GM23248 (cell line): ENCODE data around the gene PITPNM2. TPM values are rescaled to one million over a fixed set of nuclear protein-coding genes. Genes with fewer than 3 reads are reported as not detected.

Source experiments
- DNase-seq: peaks from one replicate; pipeline ENCODE4 v3.0.0-alpha.2; 2015
- H2AFZ ChIP-seq: fragments of 200-600 bp; sonication (generic); 2 replicates; pipeline ENCODE4 v1.6.1; 2016; ENCODE audit warnings: antibody characterized with exemption
- H3F3A ChIP-seq: fragments of 200-600 bp; sonication (generic); 2 replicates; pipeline ENCODE4 v1.6.1; 2016; ENCODE audit warnings: mild to moderate bottlenecking, antibody characterized with exemption, mixed run types; ENCODE audit not compliant: insufficient read depth
- H3K27ac ChIP-seq: fragments of 200-600 bp; sonication (generic); 2 replicates; pipeline ENCODE4 v1.5.1; 2016; ENCODE audit warnings: mild to moderate bottlenecking
- H3K27me3 ChIP-seq: fragments of 200-600 bp; sonication (generic); replicated peaks from 2 replicates; pipeline ENCODE4 v1.6.1; 2016; ENCODE audit warnings: mild to moderate bottlenecking; ENCODE audit not compliant: insufficient read depth
- H3K36me3 ChIP-seq: fragments of 200-600 bp; sonication (generic); 2 replicates; pipeline ENCODE4 v1.6.1; 2016; ENCODE audit warnings: low read depth, mild to moderate bottlenecking
- H3K4me1 ChIP-seq: fragments of 200-600 bp; sonication (generic); 2 replicates; pipeline ENCODE4 v1.6.1; 2016; ENCODE audit warnings: mild to moderate bottlenecking; ENCODE audit not compliant: insufficient read depth
- H3K4me2 ChIP-seq: fragments of 200-600 bp; sonication (generic); one replicate; pipeline ENCODE4 v1.6.1; 2016; ENCODE audit warnings: mild to moderate bottlenecking; ENCODE audit not compliant: unreplicated experiment
- H3K4me3 ChIP-seq: fragments of 200-600 bp; sonication (generic); 2 replicates; pipeline ENCODE4 v1.5.1; 2016; ENCODE audit warnings: mild to moderate bottlenecking
- H3K79me2 ChIP-seq: fragments of 200-600 bp; sonication (generic); 2 replicates; pipeline ENCODE4 v1.6.1; 2016; ENCODE audit warnings: mild to moderate bottlenecking; ENCODE audit not compliant: insufficient read depth
- H3K9ac ChIP-seq: fragments of 200-600 bp; sonication (generic); 2 replicates; pipeline ENCODE4 v1.6.1; 2016; ENCODE audit warnings: mild to moderate bottlenecking
- H3K9me2 ChIP-seq: fragments of 200-600 bp; sonication (generic); 2 replicates; pipeline ENCODE4 v1.6.1; 2016; ENCODE audit warnings: mixed run types, mild to moderate bottlenecking, moderate library complexity; ENCODE audit not compliant: insufficient read depth
- H3K9me3 ChIP-seq: fragments of 200-600 bp; sonication (generic); one replicate; pipeline ENCODE4 v1.6.1; 2017; ENCODE audit warnings: low read depth
- H4K20me1 ChIP-seq: fragments of 200-600 bp; sonication (generic); 2 replicates; pipeline ENCODE4 v1.6.0; 2016; ENCODE audit not compliant: insufficient read depth
- EZH2 ChIP-seq: fragments of 200-600 bp; sonication (generic); IDR thresholded peaks from 2 replicates; pipeline ENCODE4 v1.6.1; 2018; ENCODE audit warnings: antibody characterized with exemption, mild to moderate bottlenecking; ENCODE audit not compliant: insufficient read depth, poor library complexity, severe bottlenecking
- EZH2phosphoT487 ChIP-seq: fragments of 200-600 bp; sonication (generic); IDR thresholded peaks from 2 replicates; pipeline ENCODE4 v1.6.1; 2018; ENCODE audit warnings: antibody characterized with exemption, moderate library complexity, mild to moderate bottlenecking, low read depth; ENCODE audit not compliant: insufficient read depth
- WGBS, 2 experiments: methylation state at CpG; one replicate each; pipeline ENCODE4 v1.1.6; 2015 to 2017; ENCODE audit warnings: low lambda C conversion rate in 2 of 2, low coverage in 1 of 2; ENCODE audit errors: missing lambda C conversion rate in 2 of 2; 5-methylcytosine and 5-hydroxymethylcytosine counted together
- in situ Hi-C: fragments of 300-500 bp; cut with MboI; formaldehyde crosslinking; loops from 2 replicates; pipeline ENCODE4 v1.15.0; 2020
- polyA plus RNA-seq: library from polyadenylated mRNA; unstranded; fragments of >200 nt; fragmentation: Nextera tagmentation; extraction: Ambion mirVana; gene quantifications from 2 replicates; pipeline ENCODE4 v1.2.1, GENCODE V29; 2016
- total RNA-seq: library from RNA; depleted of rRNA; stranded (reverse); fragments of >200 nt; shearing (Covaris generic); gene quantifications from 2 replicates; pipeline ENCODE4 v1.2.3, GENCODE V29; 2014

Gene PITPNM2
- total and polyA plus RNA-seq, 2 experiments from 2014 or later, result 0.63 to 2.1 TPM

GRCh38 chr12:123153906-123154305 is 3.0 kb upstream of the PITPNM2 start:
- no peaks in the 10 kb centered on the region for H3K9me2 ChIP-seq
- in situ Hi-C loops, result no loop called here
- no peaks in the 10 kb centered on the region for H3K4me1 ChIP-seq
- H3K9ac ChIP-seq, result no peak overlapping the region
- H3K4me3 ChIP-seq, result no peak overlapping the region
- DNase-seq, result no peak
- H3K27me3 ChIP-seq, result no peaks in the 10 kb centered on the region
- TF ChIP-seq EZH2, result no peak
- no peak for TF ChIP-seq EZH2phosphoT487
- H3K79me2 ChIP-seq, result no peaks in the 10 kb centered on the region
- H3K4me2 ChIP-seq, result no peak overlapping the region
- no peak overlapping the region for H2AFZ ChIP-seq
- no peak overlapping the region for H3K27ac ChIP-seq
- H4K20me1 ChIP-seq, result no peaks in the 10 kb centered on the region
- peaks cover 6% of the 10 kb centered on the region for H3F3A ChIP-seq
- WGBS, 2 experiments, result 64 to 65% methylated on average over 2 of the region's 2 CpGs
- 0 out of 2 replicates have a peak, but pooled peaks cover 4% of the 10 kb centered on the region for H3K36me3 ChIP-seq
- no peaks in the 10 kb centered on the region for H3K9me3 ChIP-seq

GRCh38 chr12:123152833-123153232 is 1.9 kb upstream of the PITPNM2 start:
- Histone ChIP-seq H3K27ac (no peak overlapping the region), H2AFZ (no peak overlapping the region), H3K9me2 (no peaks in the 10 kb centered on the region), H3K27me3 (no peaks in the 10 kb centered on the region), H3K9me3 (no peaks in the 10 kb centered on the region), H3K4me1 (no peaks in the 10 kb centered on the region), H3K79me2 (0 out of 2 replicates have a peak, but pooled peaks cover under 1% of the 10 kb centered on the region), H4K20me1 (no peaks in the 10 kb centered on the region), H3K4me2 (no peak overlapping the region), H3K4me3 (no peak overlapping the region), H3K36me3 (0 out of 2 replicates have a peak, but pooled peaks cover 4% of the 10 kb centered on the region), H3F3A (peaks cover 8% of the 10 kb centered on the region), H3K9ac (no peak overlapping the region)
- TF ChIP-seq EZH2phosphoT487 (no peak), EZH2 (no peak)
- DNase-seq, result no peak
- 91 to 97% methylated on average over 3 of the region's 3 CpGs for WGBS, 2 experiments
- in situ Hi-C loops, result no loop called here

DNA sequence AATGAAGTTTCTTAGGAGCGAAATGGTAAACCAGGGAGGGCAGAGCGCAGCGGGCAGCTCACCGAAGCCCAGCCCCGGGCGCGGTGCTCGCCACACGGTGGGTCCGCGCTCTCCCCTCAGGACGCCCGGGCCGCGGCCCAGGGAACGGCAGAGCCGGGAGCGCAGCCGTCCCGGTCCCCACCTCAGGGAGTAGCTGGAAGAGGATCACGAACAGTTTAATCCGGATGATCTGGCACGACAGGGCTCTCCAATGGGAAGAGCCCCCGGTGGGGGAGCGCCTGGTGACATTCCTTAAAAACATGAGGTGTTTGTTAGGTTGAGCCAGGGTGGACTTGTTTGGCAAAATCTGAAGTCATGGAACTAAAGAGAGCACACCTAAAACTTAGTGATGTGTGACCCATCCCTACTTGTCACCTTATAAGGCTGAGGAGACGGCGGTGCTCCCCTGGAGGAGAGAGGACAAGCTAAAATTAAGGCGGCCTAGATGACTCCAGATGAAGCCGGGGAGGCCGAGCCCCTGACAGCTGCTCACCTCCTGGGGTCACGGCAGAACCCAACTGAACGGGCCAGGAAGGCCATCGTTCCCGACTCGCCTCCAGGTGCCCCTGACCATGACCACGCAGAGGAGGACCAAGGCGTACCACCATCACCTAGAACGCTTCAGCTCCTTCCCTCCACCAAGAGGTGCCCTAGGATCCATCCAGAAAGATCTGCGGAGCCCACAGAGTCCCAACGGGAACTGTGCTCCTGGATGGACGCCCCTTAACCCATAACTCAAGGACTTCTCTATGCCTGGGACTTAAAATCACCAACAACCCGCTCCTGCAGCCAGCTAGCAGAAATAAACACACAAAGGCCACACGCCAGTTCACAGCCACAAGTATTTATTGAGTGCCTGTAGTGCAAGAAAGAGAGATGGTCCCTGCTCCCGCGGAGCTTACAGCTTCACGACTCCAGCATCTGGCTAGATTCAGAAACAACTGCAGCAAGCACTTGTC is 866 bp upstream of the PITPNM2 start:
- no peaks in the 10 kb centered on the region for H3K4me1 ChIP-seq
- 0 out of 2 replicates have a peak, but pooled peaks cover 4% of the 10 kb centered on the region for H3K36me3 ChIP-seq
- 0 out of 2 replicates have a peak, but pooled peaks cover 9% of the 10 kb centered on the region for H3K79me2 ChIP-seq
- H3K4me2 ChIP-seq, result peak overlapping the region; percentile 80
- no peaks in the 10 kb centered on the region for H3K9me3 ChIP-seq
- no peaks in the 10 kb centered on the region for H3K27me3 ChIP-seq
- H4K20me1 ChIP-seq, result no peaks in the 10 kb centered on the region
- H3K27ac ChIP-seq, result no peak overlapping the region
- WGBS, 2 experiments, result 44% methylated on average over 45 to 46 of the region's 46 CpGs
- in situ Hi-C loops, result no loop called here
- no peaks in the 10 kb centered on the region for H3K9me2 ChIP-seq
- H3K9ac ChIP-seq, result peak overlapping the region; percentile 76
- peak overlapping the region; percentile 76 for H3K4me3 ChIP-seq
- no peak for DNase-seq
- peaks cover 8% of the 10 kb centered on the region for H3F3A ChIP-seq
- H2AFZ ChIP-seq, result peak overlapping the region; percentile 85
- TF ChIP-seq EZH2, result no peak
- no peak for TF ChIP-seq EZH2phosphoT487

DNA sequence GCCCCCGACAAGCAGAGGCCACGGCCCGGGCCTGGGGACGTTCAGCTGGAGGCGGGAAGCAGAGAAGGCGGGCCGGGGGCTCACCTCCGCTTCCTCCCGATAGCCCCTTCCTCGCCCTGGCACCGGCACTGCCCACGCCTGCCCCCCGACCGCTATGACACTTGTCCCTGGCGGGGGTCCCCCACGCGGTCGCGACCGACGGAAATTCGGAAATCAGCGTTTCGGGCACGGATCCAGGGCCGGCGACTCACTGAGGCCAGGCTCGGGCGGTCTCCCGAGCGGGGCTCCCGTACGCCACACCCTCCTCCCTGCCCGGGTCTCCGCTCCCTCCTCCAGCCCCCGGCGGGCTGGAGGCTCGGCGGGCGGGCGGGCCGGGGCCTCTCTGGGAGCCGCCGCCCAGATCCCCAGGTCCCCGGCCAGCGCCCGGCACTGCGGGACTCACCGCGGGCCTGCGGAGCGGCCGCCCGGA is 581 bp downstream of the PITPNM2 start:
- Histone ChIP-seq H3K4me1 (no peaks in the 10 kb centered on the region), H3K27me3 (no peaks in the 10 kb centered on the region), H4K20me1 (no peaks in the 10 kb centered on the region), H3K9me2 (no peaks in the 10 kb centered on the region), H3K36me3 (0 out of 2 replicates have a peak, but pooled peaks cover 4% of the 10 kb centered on the region), H3K9me3 (no peaks in the 10 kb centered on the region), H3F3A (peaks cover 8% of the 10 kb centered on the region), H3K4me2 (peak overlapping the region; percentile 65), H3K4me3 (peak overlapping the region; percentile 67), H3K79me2 (0 out of 2 replicates have a peak, but pooled peaks cover 20% of the 10 kb centered on the region), H3K27ac (no peak overlapping the region), H2AFZ (peak overlapping the region; percentile 61), H3K9ac (peak overlapping the region; percentile 65)
- TF ChIP-seq EZH2, result no peak
- TF ChIP-seq EZH2phosphoT487, result no peak
- WGBS, 2 experiments, result 2 to 3% methylated on average over 16 to 36 of the region's 54 CpGs
- no peak for DNase-seq
- in situ Hi-C loops, result no loop called here
